Osteocyte (in vitro differentiated cells): ENCODE results near the gene CENPX. TPM values are rescaled to one million over a fixed set of nuclear protein-coding genes. Genes with fewer than 3 reads are reported as not detected.
"Not testable (repeated sequence)": the region's sequence is repeated elsewhere in the genome, so short reads cannot be mapped to it uniquely, and the experiment has no call there.

Experiments
- DNase-seq: peaks from one replicate; pipeline ENCODE4 v3.0.0; 2021; ENCODE audit warnings: mixed read lengths; ENCODE audit not compliant: unreplicated experiment; ENCODE audit errors: extremely low spot score
- H3K27ac Mint-ChIP-seq: one replicate; pipeline ENCODE4 v1.8.0; 2021; ENCODE audit warnings: mild to moderate bottlenecking, mixed read lengths; ENCODE audit not compliant: unreplicated experiment
- H3K27me3 Mint-ChIP-seq: one replicate; pipeline ENCODE4 v1.8.0; 2021; ENCODE audit warnings: mixed read lengths; ENCODE audit not compliant: unreplicated experiment
- H3K36me3 Mint-ChIP-seq: one replicate; pipeline ENCODE4 v1.8.0; 2021; ENCODE audit warnings: mixed read lengths; ENCODE audit not compliant: unreplicated experiment
- H3K4me1 Mint-ChIP-seq: one replicate; pipeline ENCODE4 v1.8.0; 2021; ENCODE audit warnings: mixed read lengths; ENCODE audit not compliant: unreplicated experiment
- H3K4me3 Mint-ChIP-seq: one replicate; pipeline ENCODE4 v1.8.0; 2021; ENCODE audit warnings: mild to moderate bottlenecking, moderate library complexity, mixed read lengths; ENCODE audit not compliant: unreplicated experiment
- H3K9me3 Mint-ChIP-seq: one replicate; pipeline ENCODE4 v1.8.0; 2021; ENCODE audit warnings: mixed read lengths; ENCODE audit not compliant: unreplicated experiment
- total RNA-seq: library from RNA; stranded (reverse); gene quantifications from 2 replicates; pipeline ENCODE4 v1.2.1, GENCODE V29; 2021
- TF ChIP-seq, protein P1 (sequence below): fragments of 200-600 bp; sonication (generic); IDR thresholded peaks from 2 replicates; pipeline ENCODE4 v1.5.0; 2021; ENCODE audit warnings: antibody characterized with exemption, mild to moderate bottlenecking, moderate library complexity

Gene CENPX
- total RNA-seq, 1 donor from 2014 or later: 31.7 TPM

DNA sequence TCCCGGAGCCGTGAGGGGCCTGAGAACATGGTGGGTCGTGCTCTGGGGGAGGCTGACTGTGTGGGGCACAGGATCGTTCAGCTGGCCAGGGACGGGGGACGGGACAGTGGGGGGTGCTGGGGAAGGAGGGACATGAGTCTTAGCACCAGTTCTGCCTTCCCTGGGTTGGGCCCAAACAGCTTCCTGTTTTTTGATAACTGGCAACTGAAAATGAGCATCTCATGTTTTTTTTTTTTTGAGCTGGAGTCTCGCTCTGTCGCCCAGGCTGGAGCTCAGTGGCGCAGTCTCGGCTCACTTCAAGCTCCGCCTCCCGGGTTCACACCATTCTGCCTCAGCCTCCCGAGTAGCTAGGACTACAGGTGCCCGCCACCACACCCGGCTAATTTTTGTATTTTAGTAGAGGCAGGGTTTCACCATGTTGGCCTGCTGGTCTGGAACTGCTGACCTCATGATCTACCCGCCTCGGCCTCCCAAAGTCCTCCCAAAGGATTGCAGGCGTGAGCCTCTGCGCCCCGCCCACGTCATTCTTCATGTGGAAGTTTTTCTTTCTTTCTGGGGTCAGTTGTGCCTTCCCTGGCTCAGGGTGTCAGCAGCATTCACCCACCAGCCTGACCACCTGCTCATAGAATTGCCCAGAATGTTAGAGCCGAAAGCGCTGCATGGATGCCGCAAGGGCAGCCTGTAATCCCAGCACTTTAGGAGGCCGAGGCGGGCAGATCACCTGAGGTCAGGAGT is 38.9 kb downstream of the CENPX start:
- no peaks in the 10 kb centered on the region for H3K9me3 Mint-ChIP-seq
- H3K4me1 Mint-ChIP-seq: peaks cover 12% of the 10 kb centered on the region
- H3K4me3 Mint-ChIP-seq: no peak overlapping the region
- H3K27ac Mint-ChIP-seq: no peak overlapping the region
- H3K27me3 Mint-ChIP-seq: no peaks in the 10 kb centered on the region
- DNase-seq: no peak
- TF ChIP-seq, protein P1, sequence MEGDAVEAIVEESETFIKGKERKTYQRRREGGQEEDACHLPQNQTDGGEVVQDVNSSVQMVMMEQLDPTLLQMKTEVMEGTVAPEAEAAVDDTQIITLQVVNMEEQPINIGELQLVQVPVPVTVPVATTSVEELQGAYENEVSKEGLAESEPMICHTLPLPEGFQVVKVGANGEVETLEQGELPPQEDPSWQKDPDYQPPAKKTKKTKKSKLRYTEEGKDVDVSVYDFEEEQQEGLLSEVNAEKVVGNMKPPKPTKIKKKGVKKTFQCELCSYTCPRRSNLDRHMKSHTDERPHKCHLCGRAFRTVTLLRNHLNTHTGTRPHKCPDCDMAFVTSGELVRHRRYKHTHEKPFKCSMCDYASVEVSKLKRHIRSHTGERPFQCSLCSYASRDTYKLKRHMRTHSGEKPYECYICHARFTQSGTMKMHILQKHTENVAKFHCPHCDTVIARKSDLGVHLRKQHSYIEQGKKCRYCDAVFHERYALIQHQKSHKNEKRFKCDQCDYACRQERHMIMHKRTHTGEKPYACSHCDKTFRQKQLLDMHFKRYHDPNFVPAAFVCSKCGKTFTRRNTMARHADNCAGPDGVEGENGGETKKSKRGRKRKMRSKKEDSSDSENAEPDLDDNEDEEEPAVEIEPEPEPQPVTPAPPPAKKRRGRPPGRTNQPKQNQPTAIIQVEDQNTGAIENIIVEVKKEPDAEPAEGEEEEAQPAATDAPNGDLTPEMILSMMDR: no peak
- H3K36me3 Mint-ChIP-seq: peaks cover 28% of the 10 kb centered on the region

GRCh38 chr17:81983011-81983638 is 39.6 kb downstream of the CENPX start:
- no peaks in the 10 kb centered on the region for H3K9me3 Mint-ChIP-seq
- H3K4me3 Mint-ChIP-seq: no peak overlapping the region
- no peak for DNase-seq
- TF ChIP-seq, protein P1: no peak
- peaks cover 24% of the 10 kb centered on the region for H3K36me3 Mint-ChIP-seq
- H3K27me3 Mint-ChIP-seq: no peaks in the 10 kb centered on the region
- H3K4me1 Mint-ChIP-seq: peaks cover 16% of the 10 kb centered on the region
- H3K27ac Mint-ChIP-seq: no peak overlapping the region

DNA sequence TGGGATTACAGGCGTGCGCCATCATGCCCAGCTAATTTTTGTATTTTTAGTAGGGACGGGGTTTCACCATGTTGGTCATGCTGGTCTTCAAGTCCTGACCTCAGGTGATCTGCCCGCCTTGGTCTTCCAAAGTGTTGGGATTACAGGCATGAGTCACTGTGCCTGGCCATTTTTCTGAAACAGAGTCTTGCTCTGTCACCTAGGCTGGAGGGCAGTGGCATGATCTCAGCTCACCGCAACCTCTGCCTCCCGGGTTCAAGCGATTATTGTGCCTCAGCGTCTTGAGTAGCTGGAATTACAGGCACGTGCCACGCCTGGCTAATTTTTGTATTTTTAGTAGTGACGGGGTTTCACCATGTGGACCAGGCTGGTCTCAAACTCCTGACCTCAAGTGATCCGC is 41.2 kb downstream of the CENPX start:
- H3K27ac Mint-ChIP-seq, H3K4me3 Mint-ChIP-seq, H3K27me3 Mint-ChIP-seq, H3K9me3 Mint-ChIP-seq, DNase-seq: not testable (repeated sequence)
- peaks cover 18% of the 10 kb centered on the region for H3K4me1 Mint-ChIP-seq
- peaks cover 19% of the 10 kb centered on the region for H3K36me3 Mint-ChIP-seq

DNA sequence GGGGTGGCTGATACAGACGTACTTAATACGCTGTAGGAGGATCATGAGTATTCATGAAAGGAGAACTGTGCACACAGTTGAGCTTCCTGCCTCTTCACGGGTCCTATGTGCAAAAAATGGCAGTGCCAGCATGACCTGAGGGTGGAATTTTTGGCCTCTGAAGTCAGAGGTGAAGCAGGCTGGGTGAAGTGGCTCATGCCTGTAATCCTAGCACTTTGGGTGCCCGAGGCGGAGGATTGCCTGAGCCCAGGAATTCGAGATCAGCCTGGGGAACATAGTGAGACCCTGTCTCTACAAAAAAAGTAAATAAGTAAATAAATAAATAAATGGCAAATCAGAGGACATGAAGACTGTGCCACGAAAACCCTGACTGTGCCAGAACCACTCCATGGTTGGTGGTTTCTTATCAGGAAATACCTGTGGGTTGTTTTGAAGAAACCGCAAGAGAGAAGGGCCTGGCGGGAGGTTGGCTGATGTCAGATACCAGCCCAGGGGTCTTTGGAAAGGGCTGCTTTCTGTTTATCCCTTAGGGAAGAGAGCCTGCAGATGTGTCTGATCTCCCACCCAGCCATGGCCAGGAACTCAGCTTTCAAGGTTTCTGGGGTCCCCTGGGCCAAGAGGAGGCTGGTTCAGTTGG is 41.9 kb downstream of the CENPX start:
- Mint-ChIP-seq H3K4me3 (no peak overlapping the region), H3K27me3 (no peaks in the 10 kb centered on the region), H3K9me3 (no peaks in the 10 kb centered on the region), H3K27ac (no peak overlapping the region), H3K4me1 (peaks cover 18% of the 10 kb centered on the region), H3K36me3 (peaks cover 17% of the 10 kb centered on the region)
- DNase-seq: no peak
- TF ChIP-seq, protein P1: no peak

DNA sequence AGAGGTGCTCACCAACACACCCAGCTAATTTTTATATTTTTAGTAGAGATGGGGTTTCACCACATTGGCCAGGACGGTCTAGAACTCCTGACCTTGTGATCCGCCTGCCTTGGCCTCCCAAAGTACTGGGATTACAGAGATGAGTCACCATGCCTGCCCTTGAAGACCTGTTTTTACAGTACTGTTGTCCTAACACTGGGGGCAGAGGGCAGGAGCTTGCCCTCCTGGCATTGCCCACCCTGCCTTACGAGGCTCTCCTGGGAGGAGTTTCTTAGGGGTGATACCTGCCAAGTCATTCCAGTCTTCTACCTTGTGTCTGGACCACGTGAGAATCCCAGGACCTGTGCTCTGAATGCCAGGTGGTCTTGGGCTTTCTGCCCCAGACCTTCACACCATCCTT is 42.6 kb downstream of the CENPX start:
- H3K9me3 Mint-ChIP-seq: no peaks in the 10 kb centered on the region
- no peaks in the 10 kb centered on the region for H3K27me3 Mint-ChIP-seq
- H3K27ac Mint-ChIP-seq: no peak overlapping the region
- H3K36me3 Mint-ChIP-seq: peaks cover 15% of the 10 kb centered on the region
- TF ChIP-seq, protein P1: no peak
- no peak overlapping the region for H3K4me3 Mint-ChIP-seq
- DNase-seq: no peak
- peaks cover 18% of the 10 kb centered on the region for H3K4me1 Mint-ChIP-seq
